G401 (cell line): ENCODE data around the gene XYLT1. TPM values are rescaled to one million over a fixed set of nuclear protein-coding genes. Genes with fewer than 3 reads are reported as not detected.

Source experiments
- DNase-seq: peaks from one replicate; pipeline ENCODE4 v3.0.0-alpha.2; 2015; ENCODE audit warnings: low spot score
- in situ Hi-C: cut with HindIII; loops from 2 replicates; pipeline ENCODE4 v1.10.0; 2016; ENCODE audit warnings: low sequenced_read_pairs, mixed read lengths
- total RNA-seq: library from RNA; depleted of rRNA; stranded (reverse); fragments of >200 nt; shearing (Covaris generic); gene quantifications from 2 replicates; pipeline ENCODE4 v1.2.3, GENCODE V29; 2014

XYLT1 gene
- total RNA-seq, 1 experiment from 2014 or later, result not detected

DNA sequence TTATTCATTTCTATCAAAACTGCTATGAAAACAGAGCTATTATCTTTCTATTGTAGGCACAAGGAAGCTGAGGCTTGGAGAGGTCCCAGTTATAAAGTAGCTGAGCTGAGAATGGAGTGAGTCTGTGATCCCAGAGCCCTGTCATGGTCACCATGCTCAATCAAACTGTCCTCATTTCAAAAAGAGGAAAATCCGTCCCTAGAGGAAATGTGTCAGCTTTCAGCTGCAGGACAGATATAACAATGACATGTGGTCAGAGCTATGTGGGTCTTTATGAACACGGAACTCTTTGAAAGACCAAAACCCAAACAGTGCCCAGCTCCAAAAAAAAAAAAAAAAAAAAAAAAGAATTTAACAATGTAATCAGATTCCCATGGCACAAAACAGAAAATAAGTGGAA is 266.1 kb downstream of the XYLT1 start:
- DNase-seq, result no peak

DNA sequence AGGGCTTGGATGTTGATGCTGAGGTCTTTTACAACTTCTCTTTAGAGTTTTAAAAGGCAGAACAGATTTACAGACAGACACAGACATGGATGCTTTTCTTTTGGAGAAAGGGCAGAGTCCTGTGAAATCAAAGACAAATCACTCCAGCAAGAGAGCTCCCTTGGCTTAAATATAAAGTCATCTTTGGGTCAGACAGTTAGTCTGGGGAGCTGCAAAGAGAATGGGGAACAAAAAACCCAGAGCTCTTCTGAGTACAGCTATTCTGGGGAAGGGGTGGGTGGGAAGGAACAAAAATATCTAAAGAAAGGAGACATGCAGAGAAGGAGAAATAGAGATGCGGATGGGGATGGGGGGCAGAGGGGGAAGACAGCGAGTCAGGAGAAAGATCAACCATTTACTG is 266.6 kb downstream of the XYLT1 start:
- in situ Hi-C loops, result no loop called here
- DNase-seq, result no peak

More for the DNA sequence above, 266.1 kb downstream of the XYLT1 start:
- in situ Hi-C loops, result no loop called here

DNA sequence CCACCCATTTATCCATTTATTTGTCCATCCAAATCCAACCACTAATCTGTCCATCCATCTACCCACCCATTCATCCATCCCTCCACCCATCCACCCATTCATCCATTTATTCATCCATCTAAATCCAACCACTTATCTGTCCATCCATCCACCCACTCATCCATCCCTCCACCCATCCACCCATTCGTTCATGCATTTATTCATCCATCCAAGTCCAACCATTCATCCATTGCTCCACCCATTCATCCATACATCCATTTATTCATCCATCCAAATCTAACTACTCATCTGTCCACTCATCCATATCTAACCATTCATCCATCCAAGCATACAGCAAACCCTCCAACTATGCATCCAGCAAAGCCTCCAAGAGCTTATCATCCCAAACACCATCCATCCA is 267.3 kb downstream of the XYLT1 start:
- DNase-seq, result no peak
- in situ Hi-C loops, result no loop called here

- no peak for DNase-seq
- in situ Hi-C loops, result no loop called here
These were observed 271.6 kb downstream of the XYLT1 start for GRCh38 chr16:17199135-17199534.

- no peak for DNase-seq
- in situ Hi-C loops, result no loop called here
These were observed 274.2 kb downstream of the XYLT1 start for GRCh38 chr16:17196526-17196925.

- DNase-seq, result no peak
- in situ Hi-C loops, result no loop called here
These were observed 276.5 kb downstream of the XYLT1 start for GRCh38 chr16:17194190-17194780.

DNA sequence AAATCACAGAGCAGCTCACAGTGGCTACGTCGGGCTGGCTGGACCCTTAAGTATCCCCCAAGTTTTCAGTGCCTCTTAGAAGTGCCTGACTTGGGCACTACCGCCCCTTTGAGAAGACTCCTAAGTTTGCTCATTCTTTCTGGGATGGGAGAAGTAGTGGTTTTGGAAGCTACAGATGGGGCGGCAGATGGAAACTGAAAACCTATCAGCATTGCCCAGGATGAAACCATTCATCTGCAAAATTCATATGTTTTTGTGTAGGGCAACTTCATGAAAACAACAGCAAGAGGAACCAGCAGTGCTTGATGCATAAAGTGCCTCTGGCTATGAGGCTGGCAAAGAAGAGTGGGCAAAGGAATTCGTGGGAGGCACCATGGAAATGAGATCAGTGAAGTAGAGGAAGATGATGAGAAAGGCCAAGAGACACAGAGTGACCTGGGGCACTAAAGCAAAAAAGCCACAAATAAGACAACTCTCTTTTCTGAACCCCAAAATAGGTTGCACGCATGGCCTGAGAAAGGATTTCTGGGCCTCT is 277.1 kb downstream of the XYLT1 start:
- no peak for DNase-seq
- in situ Hi-C loops, result no loop called here

DNA sequence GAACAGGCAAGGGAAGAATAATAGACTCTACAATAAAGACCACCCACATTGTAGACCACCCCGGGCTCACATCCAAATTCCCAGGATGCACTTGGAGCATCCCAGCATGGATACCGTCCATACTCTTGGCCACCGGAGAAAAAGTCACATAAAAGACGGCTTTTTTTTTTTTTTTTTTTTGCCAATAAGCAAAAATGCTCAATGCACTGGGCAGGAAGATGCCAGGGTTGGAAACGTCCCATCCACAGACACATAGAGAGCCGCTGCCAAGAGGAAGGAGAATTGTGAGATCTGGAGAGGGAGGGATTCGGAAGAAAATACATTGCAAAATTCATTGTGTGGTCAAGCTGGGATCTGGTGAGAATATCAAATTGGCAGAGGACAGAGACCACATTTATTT is 286.7 kb downstream of the XYLT1 start:
- in situ Hi-C loops, result no loop called here
- DNase-seq, result no peak

GRCh38 chr16:17177959-17178905 is 292.5 kb downstream of the XYLT1 start:
- no peak for DNase-seq
- in situ Hi-C loops, result no loop called here

DNA sequence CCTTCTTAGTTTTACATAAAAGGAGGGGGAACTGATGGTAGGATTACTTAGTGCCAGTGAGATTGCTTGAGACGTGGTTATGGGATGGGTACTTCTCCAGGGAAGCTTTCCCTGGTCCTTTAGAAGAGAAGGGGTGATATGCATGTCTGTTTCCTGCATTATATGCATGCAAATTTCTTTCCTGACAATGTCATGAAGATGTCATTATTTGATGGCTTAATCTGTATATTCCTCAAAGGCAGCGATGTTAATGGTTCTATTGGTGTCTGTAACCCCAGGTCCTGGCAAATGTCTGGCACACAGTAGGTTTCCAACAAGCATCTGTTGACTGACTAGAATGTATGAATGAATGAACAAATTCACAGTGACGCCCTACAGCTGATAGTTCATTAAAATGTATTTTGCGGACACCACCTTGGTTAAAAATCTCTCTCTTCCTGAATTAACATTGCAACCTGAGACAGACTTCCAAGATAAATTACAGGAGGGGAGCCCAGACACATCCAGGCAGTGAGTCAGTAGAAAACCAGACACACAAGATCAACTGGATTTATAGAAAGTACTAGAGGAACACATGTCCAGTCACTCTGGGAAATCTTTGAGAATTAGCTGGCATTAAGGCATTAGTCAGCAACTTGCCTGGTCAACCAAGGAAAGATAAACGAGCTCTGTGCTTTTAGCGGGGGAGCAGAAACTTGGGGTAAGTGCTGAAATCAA is 293.4 kb downstream of the XYLT1 start:
- in situ Hi-C loops, result no loop called here
- DNase-seq, result no peak

- no peak for DNase-seq
- in situ Hi-C loops, result no loop called here
These were observed 294.6 kb downstream of the XYLT1 start for GRCh38 chr16:17176199-17176598.

DNA sequence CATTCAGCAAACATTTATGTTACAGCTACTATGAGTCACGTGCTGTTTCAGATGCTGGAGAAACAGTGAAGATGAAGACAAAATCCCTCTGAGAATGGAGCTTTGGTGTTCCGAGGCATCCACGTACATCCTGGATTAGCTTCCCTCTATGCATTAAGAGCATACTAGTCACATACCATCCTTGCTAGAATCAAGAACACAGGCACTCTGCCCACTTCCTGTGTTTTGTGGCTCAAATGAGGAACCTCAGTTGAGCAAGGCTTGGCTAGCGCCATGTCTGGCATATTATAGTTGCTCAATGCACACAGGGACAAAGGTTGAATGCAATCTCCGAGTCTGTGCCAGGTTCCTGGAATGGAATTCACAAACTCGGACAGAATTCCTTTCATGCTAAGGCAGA is 297.5 kb downstream of the XYLT1 start:
- DNase-seq, result no peak
- in situ Hi-C loops, result no loop called here

GRCh38 chr16:17171250-17172143 is 299.3 kb downstream of the XYLT1 start:
- in situ Hi-C loops, result no loop called here
- no peak for DNase-seq

DNA sequence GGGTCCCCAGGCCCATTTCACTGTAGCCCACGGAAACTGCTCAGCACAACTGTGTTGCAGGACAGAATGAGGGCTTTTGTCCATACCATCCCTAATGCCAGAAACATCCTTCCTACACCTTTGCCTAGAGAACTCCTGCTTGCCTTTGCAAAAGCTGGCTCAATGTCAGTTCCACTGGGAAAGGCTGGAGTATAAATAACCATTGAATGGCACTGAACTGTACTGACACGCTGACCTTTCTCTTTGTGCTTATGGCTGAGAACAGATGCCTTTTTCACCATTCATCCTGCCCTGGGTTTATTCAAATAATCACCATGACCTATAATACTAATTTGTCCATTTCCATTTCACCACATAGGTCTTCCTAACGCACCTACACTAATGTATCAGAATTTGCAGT is 300.3 kb downstream of the XYLT1 start:
- no peak for DNase-seq
- in situ Hi-C loops, result no loop called here

DNA sequence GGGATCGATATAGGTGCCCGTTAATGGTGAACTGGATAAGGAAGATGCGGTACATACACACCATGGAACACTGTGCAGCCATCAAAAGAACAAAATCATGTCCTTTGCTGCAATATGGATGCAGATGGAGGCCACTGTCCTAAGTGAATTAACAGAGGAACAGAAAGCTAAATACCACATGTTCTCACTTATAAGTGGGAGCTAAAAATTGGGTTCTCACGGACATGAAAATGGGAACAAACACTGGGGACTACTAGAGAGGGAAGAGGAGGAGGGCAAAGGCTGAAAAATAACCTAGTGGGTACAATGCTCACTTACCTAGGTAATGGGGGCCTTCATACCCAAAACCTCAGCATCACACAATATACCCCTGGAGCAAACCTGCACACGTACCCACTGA is 302.6 kb downstream of the XYLT1 start:
- no peak for DNase-seq
- in situ Hi-C loops, result no loop called here

DNA sequence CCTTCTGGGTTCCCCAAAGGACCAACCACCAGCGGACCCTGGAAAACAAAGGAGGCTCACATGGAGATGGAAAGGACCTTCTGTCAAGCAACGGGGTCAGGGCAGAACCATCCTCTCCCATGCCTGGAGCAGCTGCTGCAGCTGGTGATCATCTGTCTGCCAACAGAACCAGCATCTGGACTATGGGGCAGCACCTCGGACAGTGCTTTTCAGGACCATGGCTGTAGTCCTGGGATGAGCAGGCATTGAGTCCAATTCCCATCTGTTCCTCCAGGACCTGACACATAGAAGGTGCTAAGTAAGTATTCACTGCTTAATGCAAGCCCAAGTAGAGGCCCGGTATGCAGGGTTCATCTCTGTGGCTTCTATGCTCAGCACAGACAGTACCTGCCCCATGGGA is 304.7 kb downstream of the XYLT1 start:
- no peak for DNase-seq
- in situ Hi-C loops, result no loop called here

- in situ Hi-C loops, result no loop called here
These were observed 308.2 kb downstream of the XYLT1 start for GRCh38 chr16:17162560-17162959.

GRCh38 chr16:17160920-17161431 is 309.8 kb downstream of the XYLT1 start:
- in situ Hi-C loops, result no loop called here
- DNase-seq, result peak; percentile 27

More at GRCh38 chr16:17162560-17162959, 308.2 kb downstream of the XYLT1 start:
- DNase-seq, result no peak
